Stimulated activated CD4-positive, alpha-beta T cell treated with anti-CD3 and anti-CD28 coated beads, Interleukin-4, amount 100 ng/mL, for 4 hours (primary cell): Measurements from ENCODE around the gene MLXIP.
"Not testable (repeated sequence)": the region's sequence is repeated elsewhere in the genome, so short reads cannot be mapped to it uniquely, and the experiment has no call there.

ENCODE experiments used
- DNase-seq, 2 experiments: peaks; one replicate each; pipeline ENCODE4 v3.0.0-alpha.2; 2020

Gene MLXIP

GRCh38 chr12:122097927-122098756, 19.6 kb downstream of the MLXIP start:
- no peak for DNase-seq

- DNase-seq: no peak
Measured at GRCh38 chr12:122099280-122099749, 20.8 kb downstream of the MLXIP start.

- DNase-seq: no peak
Measured at GRCh38 chr12:122099856-122100255, 21.3 kb downstream of the MLXIP start.

GRCh38 chr12:122100568-122100967, 22.0 kb downstream of the MLXIP start:
- no peak for DNase-seq

GRCh38 chr12:122102331-122102730, 23.8 kb downstream of the MLXIP start:
- no peak for DNase-seq

- DNase-seq: no peak
Measured at GRCh38 chr12:122104844-122105243, 26.3 kb downstream of the MLXIP start.

GRCh38 chr12:122105496-122105895, 26.9 kb downstream of the MLXIP start:
- DNase-seq: not testable (repeated sequence)

GRCh38 chr12:122106843-122107242, 28.3 kb downstream of the MLXIP start:
- DNase-seq: no peak

GRCh38 chr12:122107261-122107660, 28.7 kb downstream of the MLXIP start:
- DNase-seq: no peak

- DNase-seq: no peak
Measured at GRCh38 chr12:122111089-122111641, 32.6 kb downstream of the MLXIP start.

GRCh38 chr12:122116707-122117535, 38.4 kb downstream of the MLXIP start:
- DNase-seq: no peak

- DNase-seq: no peak
Measured at GRCh38 chr12:122117979-122118378, 39.4 kb downstream of the MLXIP start.

- DNase-seq: not testable (repeated sequence)
Measured at GRCh38 chr12:122121341-122121740, 42.8 kb downstream of the MLXIP start.

- DNase-seq: no peak
Measured at GRCh38 chr12:122121745-122122144, 43.2 kb downstream of the MLXIP start.

GRCh38 chr12:122123051-122123760, 44.6 kb downstream of the MLXIP start:
- peak; percentile 52 to 59 for DNase-seq

GRCh38 chr12:122123761-122124145, 45.2 kb downstream of the MLXIP start:
- no peak for DNase-seq

GRCh38 chr12:122124370-122124769, 45.8 kb downstream of the MLXIP start:
- no peak for DNase-seq

GRCh38 chr12:122125452-122126341, 47.1 kb downstream of the MLXIP start:
- DNase-seq: no peak

GRCh38 chr12:122126342-122126635, 47.7 kb downstream of the MLXIP start:
- no peak for DNase-seq

- no peak for DNase-seq
Measured at GRCh38 chr12:122126713-122127597, 48.4 kb downstream of the MLXIP start.

GRCh38 chr12:122127839-122128238, 49.3 kb downstream of the MLXIP start:
- DNase-seq: no peak
